Ovary (tissue), 3 donors: Measurements from ENCODE around the gene C2orf76.

Experiments
- POLR2A ChIP-seq: fragments of 450-650 bp; IDR thresholded peaks from one replicate; pipeline ENCODE4 v1.6.1; 2017; ENCODE audit warnings: antibody characterized with exemption, mild to moderate bottlenecking, moderate library complexity
- TF ChIP-seq, protein P1 (sequence below), 3 donors: fragments of 450-650 bp in 2 of 3; fragments of 200-600 bp in 1 of 3; IDR thresholded peaks; one replicate each; pipeline versions ENCODE4 v1.5.1 to v1.8.0; 2016 to 2022; ENCODE audit warnings: antibody characterized with exemption in 3 of 3, mild to moderate bottlenecking in 1 of 3
- donor health status: DM: no; HTN: no; CAD: no.

DNA sequence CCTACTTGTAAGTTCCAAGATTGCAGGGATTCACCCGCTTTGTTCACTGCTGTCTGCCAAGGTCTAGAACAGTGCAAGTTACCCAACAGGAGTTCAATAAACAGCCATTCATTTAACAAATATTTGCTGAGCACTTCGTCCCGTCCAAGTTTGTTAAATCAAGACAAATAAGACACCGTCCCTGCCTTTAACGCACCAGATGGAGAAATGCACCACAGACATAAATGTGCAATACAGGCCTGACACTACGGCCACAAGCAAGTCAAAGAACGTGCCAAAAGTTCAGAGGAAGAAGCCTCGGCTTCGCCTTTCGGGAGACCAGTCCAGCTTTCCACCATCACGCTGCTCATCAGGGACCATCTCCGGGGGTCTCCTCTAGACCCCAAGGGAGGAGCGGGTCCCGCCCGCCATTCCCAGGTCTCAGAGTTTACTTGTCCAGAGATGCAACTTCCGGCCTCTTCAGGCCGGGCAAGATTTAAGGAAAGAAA, 429 bp downstream of the C2orf76 start:
- TF ChIP-seq, protein P1, sequence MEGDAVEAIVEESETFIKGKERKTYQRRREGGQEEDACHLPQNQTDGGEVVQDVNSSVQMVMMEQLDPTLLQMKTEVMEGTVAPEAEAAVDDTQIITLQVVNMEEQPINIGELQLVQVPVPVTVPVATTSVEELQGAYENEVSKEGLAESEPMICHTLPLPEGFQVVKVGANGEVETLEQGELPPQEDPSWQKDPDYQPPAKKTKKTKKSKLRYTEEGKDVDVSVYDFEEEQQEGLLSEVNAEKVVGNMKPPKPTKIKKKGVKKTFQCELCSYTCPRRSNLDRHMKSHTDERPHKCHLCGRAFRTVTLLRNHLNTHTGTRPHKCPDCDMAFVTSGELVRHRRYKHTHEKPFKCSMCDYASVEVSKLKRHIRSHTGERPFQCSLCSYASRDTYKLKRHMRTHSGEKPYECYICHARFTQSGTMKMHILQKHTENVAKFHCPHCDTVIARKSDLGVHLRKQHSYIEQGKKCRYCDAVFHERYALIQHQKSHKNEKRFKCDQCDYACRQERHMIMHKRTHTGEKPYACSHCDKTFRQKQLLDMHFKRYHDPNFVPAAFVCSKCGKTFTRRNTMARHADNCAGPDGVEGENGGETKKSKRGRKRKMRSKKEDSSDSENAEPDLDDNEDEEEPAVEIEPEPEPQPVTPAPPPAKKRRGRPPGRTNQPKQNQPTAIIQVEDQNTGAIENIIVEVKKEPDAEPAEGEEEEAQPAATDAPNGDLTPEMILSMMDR (IDR thresholded peaks at IDR 0.05), result no peak
- no peak for TF ChIP-seq POLR2A
